GM12878 (cell line): ENCODE data around the gene MITF. TPM values are rescaled to one million over a fixed set of nuclear protein-coding genes. Genes with fewer than 3 reads are reported as not detected.

Experiments
- ATAC-seq: fragments of 200-7000 bp; cut with Tn5 transposase; 3 replicates; pipeline ENCODE4 v1.9.1; 2020; ENCODE audit warnings: mild to moderate bottlenecking, moderate library complexity
- BruUV-seq: library from RNA; stranded (reverse); fragments of 400-500 nt; replicated peaks from 2 replicates; lab custom pipeline; 2021; lab: Mats Ljungman, UMichigan
- CTCF ChIA-PET: fragments of 300-600 bp; sonication (Branson Sonifier 250); formaldehyde crosslinking; extraction: SDS; loops from one replicate; lab custom pipeline; 2021; ENCODE audit warnings: inconsistent platforms; lab: Yijun Ruan, JAX
- POLR2A ChIA-PET: fragments of 350-600 bp; formaldehyde crosslinking; extraction: SDS; loops from one replicate; lab custom pipeline; 2021; ENCODE audit warnings: inconsistent platforms; lab: Charles Lee
- RAD21 ChIA-PET: fragments of 300-600 bp; sonication (Branson Sonifier 250); formaldehyde crosslinking; loops from one replicate; lab custom pipeline; 2023; ENCODE audit warnings: antibody characterized with exemption; ENCODE audit not compliant: unreplicated experiment; lab: Charles Lee
- SMC1A ChIA-PET: fragments of 300-600 bp; sonication (Branson Sonifier 250); formaldehyde crosslinking; loops from one replicate; lab custom pipeline; 2023; ENCODE audit not compliant: unreplicated experiment, uncharacterized antibody; lab: Charles Lee
- DNase-seq: peaks from one replicate; pipeline ENCODE4 v3.0.0-alpha.2; 2011; ENCODE audit warnings: low read depth, low spot score
- FAIRE-seq: peaks from 3 replicates; lab custom pipeline; 2011; peaks lifted over from hg19 to GRCh38; lab: Jason Lieb, UNC
- H2AFZ ChIP-seq: 2 replicates; pipeline ENCODE4 v1.6.0; 2011; ENCODE audit warnings: low read depth, low read length, control low read depth; ENCODE audit not compliant: control insufficient read depth
- H3K27ac ChIP-seq: 2 replicates; pipeline ENCODE4 v1.5.1; 2011; ENCODE audit warnings: control low read depth; ENCODE audit not compliant: control insufficient read depth, insufficient read depth
- H3K27me3 ChIP-seq, 2 experiments: replicated peaks in 1 of 2; 2 replicates each; pipeline versions ENCODE4 v1.6.0 to v1.6.1; 2011; ENCODE audit warnings: low read length in 1 of 2; ENCODE audit not compliant: control insufficient read depth in 2 of 2, insufficient read depth in 2 of 2
- H3K36me3 ChIP-seq, 2 experiments: 2 replicates each; pipeline ENCODE4 v1.5.1; 2011; ENCODE audit warnings: low read length in 1 of 2; ENCODE audit not compliant: control insufficient read depth in 2 of 2, insufficient read depth in 2 of 2
- H3K4me1 ChIP-seq: 2 replicates; pipeline ENCODE4 v1.6.1; 2011; ENCODE audit warnings: mild to moderate bottlenecking, low read length, moderate library complexity, mixed read lengths; ENCODE audit not compliant: control insufficient read depth, insufficient read depth
- H3K4me2 ChIP-seq: 2 replicates; pipeline ENCODE4 v1.6.0; 2011; ENCODE audit warnings: control low read depth; ENCODE audit not compliant: control insufficient read depth, insufficient read depth
- H3K4me3 ChIP-seq: fragments of 200-600 bp; sonication (generic); 2 replicates; pipeline ENCODE4 v1.5.1; 2016
- H3K79me2 ChIP-seq: 2 replicates; pipeline ENCODE4 v1.6.0; 2011; ENCODE audit warnings: low read length; ENCODE audit not compliant: control insufficient read depth, insufficient read depth
- H3K9ac ChIP-seq: 2 replicates; pipeline ENCODE4 v1.8.0; 2011; ENCODE audit warnings: low read length, control low read depth, mixed read lengths; ENCODE audit not compliant: control insufficient read depth, insufficient read depth
- H3K9me3 ChIP-seq: replicated peaks from 3 replicates; pipeline ENCODE4 v1.5.1; 2011; ENCODE audit warnings: mild to moderate bottlenecking, low read length; ENCODE audit not compliant: control insufficient read depth, insufficient read depth
- H4K20me1 ChIP-seq: 2 replicates; pipeline ENCODE4 v1.6.0; 2011; ENCODE audit not compliant: control insufficient read depth, insufficient read depth
- ATF3 ChIP-seq: IDR thresholded peaks from 2 replicates; pipeline ENCODE4 v1.6.1; 2011; ENCODE audit warnings: low read depth, mild to moderate bottlenecking, low read length, moderate library complexity, borderline replicate concordance; ENCODE audit errors: extremely low read depth
- BCL3 ChIP-seq: IDR thresholded peaks from 2 replicates; pipeline ENCODE4 v1.6.1; 2011; ENCODE audit warnings: borderline replicate concordance, low read depth, mild to moderate bottlenecking, moderate library complexity, low read length; ENCODE audit not compliant: insufficient read depth, poor library complexity, severe bottlenecking
- BMI1 ChIP-seq: fragments of 450-650 bp; IDR thresholded peaks from 2 replicates; pipeline ENCODE4 v1.6.1; 2016; ENCODE audit warnings: mild to moderate bottlenecking, moderate library complexity, borderline replicate concordance
- CREM ChIP-seq: IDR thresholded peaks from 2 replicates; pipeline ENCODE4 v1.6.1; 2014; ENCODE audit warnings: antibody characterized with exemption, low read depth
- IKZF1 ChIP-seq: fragments of 450-650 bp; conservative IDR thresholded peaks from 2 replicates; pipeline ENCODE4 v1.6.1; 2017; ENCODE audit warnings: antibody characterized with exemption, mild to moderate bottlenecking
- KLF5 ChIP-seq: fragments of 450-650 bp; IDR thresholded peaks from 2 replicates; pipeline ENCODE4 v1.6.1; 2014; ENCODE audit warnings: mild to moderate bottlenecking; ENCODE audit not compliant: partially characterized antibody
- TCF3 ChIP-seq: IDR thresholded peaks from 2 replicates; pipeline ENCODE4 v1.6.1; 2012; ENCODE audit warnings: low read depth, mild to moderate bottlenecking, low read length, borderline replicate concordance; ENCODE audit not compliant: insufficient read depth
- USF2 ChIP-seq: IDR thresholded peaks from 2 replicates; pipeline ENCODE4 v1.6.1; 2011; ENCODE audit warnings: low read depth, low read length, improper control_type of control experiment, borderline replicate concordance
- ZZZ3 ChIP-seq: IDR thresholded peaks from 2 replicates; pipeline ENCODE4 v1.6.1; 2011; ENCODE audit warnings: low read depth; ENCODE audit not compliant: control insufficient read depth, insufficient read length
- WGBS: methylation state at CpG from one replicate; pipeline ENCODE4 v1.1.6; 2016; ENCODE audit warnings: low lambda C conversion rate; ENCODE audit not compliant: insufficient replicate concordance, insufficient coverage; ENCODE audit errors: missing lambda C conversion rate; 5-methylcytosine and 5-hydroxymethylcytosine counted together
- in situ Hi-C: fragments of 300-500 bp; cut with MboI; formaldehyde crosslinking; loops from 9 replicates; pipeline ENCODE4 v1.14.3; 2018; ENCODE audit warnings: mixed read lengths
- intact Hi-C: fragments of 100-400 bp; cut with micrococcal nuclease; formaldehyde crosslinking; loops from one replicate; pipeline ENCODE4 v1.14.2; 2022; ENCODE audit not compliant: unreplicated experiment
- polyA plus RNA-seq, 11 experiments: library from polyadenylated mRNA; depleted of rRNA in 4 of 11; unstranded in 6 of 11; stranded (reverse) in 5 of 11; fragments of >200 nt; fragmentation: Nextera tagmentation in 4 of 11; fragmentation: Illumina TruSeq in 1 of 11; extraction: Ambion mirVana in 4 of 11; extraction: Trizol in 1 of 11; gene quantifications; 1 replicate in 1 of 11; 2 replicates in 10 of 11; pipeline versions ENCODE4 v1.2.1 to v1.2.3, GENCODE V29; 2011 to 2016; ENCODE audit warnings: inconsistent platforms in 2 of 11, missing spikeins in 2 of 11, low read depth in 1 of 11
- total RNA-seq, 4 experiments: library from RNA; depleted of rRNA in 3 of 4; stranded (reverse); fragments of >200 nt in 3 of 4; fragmentation: Illumina TruSeq in 1 of 4; extraction: Trizol in 1 of 4; gene quantifications; 2 replicates each; pipeline versions ENCODE4 v1.2.1 to v1.2.3, GENCODE V29; 2013 to 2021

MITF gene
- total and polyA plus RNA-seq, 10 of the 15 experiments (the other 5 are each of a cell fraction or from before 2014, with no cell fraction given), result under 0.01 to 0.90 (median 0.06) TPM; not detected in 3

GRCh38 chr3:69767571-69767970, 28.3 kb downstream of the MITF start:
- ChIA-PET SMC1A (no interaction called here), CTCF (no interaction called here), RAD21 (no interaction called here), POLR2A (no interaction called here)
- H3K4me3 ChIP-seq, result no peak overlapping the region
- intact Hi-C loops, result no loop called here
- ATAC-seq (no peak), DNase-seq (no peak), FAIRE-seq (no peak)
- H3K27me3 ChIP-seq, result no peaks in the 10 kb centered on the region
- 26% methylated on average over 5 of the region's 5 CpGs for WGBS
- H3K9ac ChIP-seq, result no peak overlapping the region
- no peak overlapping the region for H3K4me2 ChIP-seq
- no TSS peak for BruUV-seq
- TF ChIP-seq CREM (no peak), TCF3 (no peak), USF2 (no peak), BMI1 (no peak), ZZZ3 (no peak), IKZF1 (no peak), BCL3 (no peak), ATF3 (no peak), KLF5 (no peak)
- no peaks in the 10 kb centered on the region for H4K20me1 ChIP-seq
- H3K4me1 ChIP-seq, result no peaks in the 10 kb centered on the region
- H3K9me3 ChIP-seq, result no peaks in the 10 kb centered on the region
- no peak overlapping the region for H3K27ac ChIP-seq
- H3K36me3 ChIP-seq, result no peaks in the 10 kb centered on the region
- H3K79me2 ChIP-seq, result no peaks in the 10 kb centered on the region
- in situ Hi-C loops, result no loop called here
- H2AFZ ChIP-seq, result no peak overlapping the region
